Measurements from ENCODE around the gene HSPA9.

The HSPA9 gene

DNA sequence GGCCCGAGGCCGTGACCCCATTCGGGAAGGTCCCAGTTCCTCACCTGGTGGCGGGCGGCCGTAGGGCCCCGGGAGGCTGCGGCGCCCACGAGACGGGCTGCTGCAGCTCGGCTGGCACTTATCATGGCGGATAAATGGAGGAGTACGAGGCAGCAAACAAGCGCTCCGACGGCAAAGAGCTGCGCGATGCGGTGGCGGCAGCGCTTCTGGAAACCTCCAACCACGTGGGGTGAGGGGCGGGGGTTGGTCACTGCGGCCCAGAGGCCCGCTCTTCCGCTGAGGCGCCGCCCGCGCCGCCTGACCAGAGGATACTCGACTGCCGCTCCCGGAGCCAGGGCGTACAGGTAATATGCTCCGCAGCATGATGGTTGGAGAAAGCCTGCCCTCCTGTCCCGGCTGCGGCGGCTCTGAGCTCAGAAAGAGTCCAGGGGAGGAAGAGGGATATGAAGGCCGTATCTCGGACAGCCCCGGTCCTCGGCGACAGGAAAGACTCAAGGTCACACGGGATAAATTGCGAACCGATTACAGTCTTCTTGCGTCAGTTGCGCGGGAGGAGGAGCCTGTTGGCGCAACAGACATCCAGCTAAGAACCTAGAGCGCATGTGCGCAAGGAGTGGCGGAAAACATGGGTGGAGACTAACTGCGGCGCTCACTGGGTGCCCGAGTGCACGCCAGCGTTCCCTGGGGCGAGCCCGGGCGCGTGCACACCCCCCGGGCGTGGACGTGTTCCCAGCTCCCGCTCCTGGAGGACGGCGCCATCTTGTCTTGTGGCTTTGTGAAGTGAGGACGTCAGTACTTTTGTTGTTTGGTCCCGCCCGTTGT lies at the start of gene HSPA9:
Gene HSPA9, minus strand, starts transcription at position 208 of the 822 bp plus-strand sequence. Its CDS starts 83 bp downstream, at position 125.
- peak; percentile 97 to 98 for DNase-seq

DNA sequence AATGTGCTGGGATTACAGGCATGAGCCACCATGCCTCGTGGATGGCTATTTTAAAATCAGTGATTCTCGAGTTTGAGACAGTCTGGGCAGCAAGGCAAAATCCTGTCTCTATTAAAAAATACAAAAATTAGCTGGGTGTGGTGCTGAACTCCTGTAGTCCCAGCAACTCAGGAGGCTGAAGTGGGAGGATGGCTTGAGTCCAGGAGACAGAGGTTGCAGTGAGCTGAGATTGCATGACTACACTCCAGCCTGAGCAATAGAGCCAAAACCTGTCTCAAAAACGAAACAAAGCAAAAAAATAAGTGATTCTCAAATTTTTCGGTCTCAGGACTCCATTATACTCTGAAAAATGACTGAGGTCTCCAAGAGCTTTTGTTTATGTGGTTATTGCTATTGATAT lies 47.9 kb upstream of the HSPA9 start:
- DNase-seq, result no peak

- DNase-seq, result no peak
These were observed 46.9 kb upstream of the HSPA9 start for GRCh38 chr5:138622051-138622450.

DNA sequence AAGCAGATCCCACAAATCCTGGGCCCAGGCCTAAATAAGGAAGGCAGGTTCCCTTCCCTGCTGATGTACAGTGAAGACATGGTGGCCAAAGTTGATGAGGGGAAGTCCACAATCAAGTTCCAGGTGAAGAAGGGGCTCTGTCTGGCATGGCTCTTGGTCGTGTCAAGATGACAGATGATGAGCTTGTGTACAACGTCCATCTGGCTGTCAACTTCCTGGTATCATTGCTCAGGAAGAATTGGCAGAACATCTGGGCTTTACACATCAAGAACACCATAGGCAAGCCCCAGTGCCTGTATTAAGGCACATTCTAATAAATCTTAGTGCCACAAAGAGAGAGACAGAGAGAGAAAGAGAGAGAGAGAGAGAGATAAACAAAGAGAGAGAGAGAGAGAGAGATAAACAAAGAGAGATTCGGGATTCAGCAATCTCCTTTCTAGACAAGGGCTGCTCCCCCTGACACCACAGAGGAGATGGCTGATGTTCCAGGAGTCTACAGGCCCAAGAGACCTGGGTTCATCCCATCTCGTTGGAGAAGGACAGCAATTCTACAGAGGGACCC lies 45.5 kb upstream of the HSPA9 start:
- DNase-seq, result no peak

- DNase-seq, result no peak
These were observed 41.3 kb upstream of the HSPA9 start for GRCh38 chr5:138616508-138616907.

GRCh38 chr5:138615461-138615860 lies 40.3 kb upstream of the HSPA9 start:
- DNase-seq, result no peak

- no peak for DNase-seq
These were observed 36.5 kb upstream of the HSPA9 start for GRCh38 chr5:138611678-138612218.

GRCh38 chr5:138610918-138611677 lies 35.9 kb upstream of the HSPA9 start:
- no peak for DNase-seq

DNA sequence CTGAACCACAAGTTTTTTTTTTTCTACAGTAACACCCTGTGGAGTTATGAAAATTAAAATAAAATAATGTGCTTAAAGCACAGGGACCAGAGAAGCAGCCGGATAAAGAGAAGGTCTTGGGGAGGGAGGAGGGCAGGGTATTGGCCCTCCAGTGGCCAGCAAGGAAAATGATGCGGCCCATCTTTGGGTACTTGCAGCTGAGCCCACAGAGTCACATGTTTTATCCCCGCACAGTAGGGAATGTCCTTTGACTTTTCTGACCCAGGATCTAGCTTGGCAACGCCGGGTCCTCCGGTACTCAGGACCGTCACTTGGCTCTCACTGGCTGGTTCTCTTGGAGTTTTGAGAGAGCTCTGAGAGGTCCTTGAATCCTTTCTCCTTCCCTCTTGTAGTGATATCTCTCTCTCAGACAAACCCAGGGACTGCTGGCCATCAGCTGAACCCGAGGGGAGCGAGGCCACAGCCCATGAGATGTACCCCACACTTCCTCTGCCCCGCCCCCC lies 35.3 kb upstream of the HSPA9 start:
- no peak for DNase-seq

DNA sequence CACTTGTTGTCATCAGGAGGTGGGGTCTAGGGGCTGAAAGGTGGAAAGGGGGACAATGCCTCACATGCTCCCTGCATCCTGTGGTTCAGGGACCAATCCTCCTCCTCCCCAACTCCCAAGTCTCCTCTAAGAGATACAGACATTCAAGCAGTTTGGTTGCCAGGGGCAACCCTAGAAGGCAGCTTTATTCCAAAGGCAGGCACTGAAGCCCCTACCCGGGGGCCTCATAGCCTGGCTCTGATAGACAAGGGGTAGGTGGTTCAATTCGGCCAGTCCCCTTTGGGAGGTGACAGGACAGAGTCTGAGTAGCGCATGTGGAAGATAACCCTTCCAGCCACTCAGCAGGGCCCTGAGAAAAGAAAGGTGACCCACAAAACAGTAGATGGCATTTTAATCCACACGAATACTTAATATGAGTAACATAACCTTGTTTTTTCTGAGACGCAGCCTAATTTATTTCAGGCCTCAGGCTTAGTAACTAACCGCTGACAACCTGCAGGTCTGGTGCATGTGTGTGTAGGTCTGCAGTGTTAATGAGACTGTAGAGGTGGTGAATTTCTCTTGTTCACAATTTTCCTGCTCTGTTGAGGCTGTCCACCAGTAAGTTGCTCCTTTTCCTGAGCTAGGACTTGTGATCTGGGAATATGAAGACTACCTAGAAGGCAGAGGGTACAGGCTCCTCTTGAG lies 31.3 kb upstream of the HSPA9 start:
- no peak for DNase-seq

DNA sequence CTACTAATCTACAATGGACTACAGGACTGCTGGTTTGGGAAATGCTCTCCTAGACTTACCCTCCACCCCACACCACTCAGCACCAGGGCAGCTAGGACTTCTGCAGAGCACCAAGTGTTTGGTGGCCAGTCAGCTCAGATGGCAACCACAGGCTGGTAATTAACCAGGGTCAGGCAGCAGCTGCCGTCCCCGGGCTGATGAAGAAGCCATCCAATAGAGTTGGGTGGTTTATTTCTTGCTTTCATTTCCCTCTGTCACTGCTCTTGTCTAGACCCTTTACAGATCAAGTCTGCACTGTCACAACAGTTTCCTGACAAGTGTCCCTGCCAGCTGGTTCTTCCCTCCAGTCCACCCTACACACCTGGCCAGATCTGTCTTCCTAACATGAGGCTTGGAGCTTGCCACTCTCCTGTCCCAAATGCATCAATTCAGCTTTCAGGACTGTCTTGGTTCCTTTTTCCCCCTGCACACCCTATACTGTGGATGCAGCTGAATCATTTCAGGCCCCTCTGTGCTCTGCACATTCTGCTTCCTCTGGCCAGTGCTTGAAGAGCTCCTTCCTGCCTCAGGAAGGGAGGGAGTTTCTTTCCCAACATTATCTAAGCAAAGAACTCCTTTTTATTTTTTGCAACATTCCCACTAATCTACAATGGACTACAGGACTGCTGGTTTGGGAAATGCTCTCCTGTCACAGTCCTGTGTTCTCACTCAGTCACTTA lies 30.2 kb upstream of the HSPA9 start:
- no peak for DNase-seq

DNA sequence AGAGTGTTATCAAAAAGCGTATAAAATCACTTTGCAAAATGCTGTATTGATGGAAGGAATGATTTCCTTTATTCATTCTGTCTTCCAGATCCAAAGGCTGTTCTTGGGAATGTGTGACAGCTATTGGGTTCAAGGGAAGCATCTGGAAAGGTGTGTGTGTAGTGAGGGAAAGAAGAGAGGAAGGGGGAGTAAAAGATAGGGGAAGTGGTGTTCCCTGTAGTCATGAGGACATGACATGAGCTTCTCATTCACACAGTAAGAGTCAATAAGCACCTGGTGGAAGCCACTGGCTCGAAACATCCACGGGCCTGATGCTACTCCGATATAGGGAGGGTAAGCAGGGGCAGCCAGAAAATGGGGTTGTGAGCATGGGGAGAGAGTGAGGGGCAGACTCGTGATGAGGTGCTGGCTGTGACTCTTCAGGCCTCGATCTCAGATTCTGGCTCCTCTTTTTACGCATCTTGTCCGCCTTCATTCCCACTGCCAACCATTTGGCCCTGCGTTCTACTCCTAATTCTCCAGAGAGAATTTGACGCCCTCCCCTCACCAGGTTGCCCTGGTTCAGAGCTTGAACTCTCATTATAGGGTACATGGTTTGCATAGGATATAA lies 29.1 kb upstream of the HSPA9 start:
- DNase-seq, result no peak

GRCh38 chr5:138603249-138603920 lies 28.2 kb upstream of the HSPA9 start:
- DNase-seq, result no peak

GRCh38 chr5:138602371-138603000 lies 27.3 kb upstream of the HSPA9 start:
- DNase-seq, result no peak

- no peak for DNase-seq
These were observed 26.2 kb upstream of the HSPA9 start for GRCh38 chr5:138601444-138601843.

- no peak for DNase-seq
These were observed 25.2 kb upstream of the HSPA9 start for GRCh38 chr5:138600446-138600845.

DNA sequence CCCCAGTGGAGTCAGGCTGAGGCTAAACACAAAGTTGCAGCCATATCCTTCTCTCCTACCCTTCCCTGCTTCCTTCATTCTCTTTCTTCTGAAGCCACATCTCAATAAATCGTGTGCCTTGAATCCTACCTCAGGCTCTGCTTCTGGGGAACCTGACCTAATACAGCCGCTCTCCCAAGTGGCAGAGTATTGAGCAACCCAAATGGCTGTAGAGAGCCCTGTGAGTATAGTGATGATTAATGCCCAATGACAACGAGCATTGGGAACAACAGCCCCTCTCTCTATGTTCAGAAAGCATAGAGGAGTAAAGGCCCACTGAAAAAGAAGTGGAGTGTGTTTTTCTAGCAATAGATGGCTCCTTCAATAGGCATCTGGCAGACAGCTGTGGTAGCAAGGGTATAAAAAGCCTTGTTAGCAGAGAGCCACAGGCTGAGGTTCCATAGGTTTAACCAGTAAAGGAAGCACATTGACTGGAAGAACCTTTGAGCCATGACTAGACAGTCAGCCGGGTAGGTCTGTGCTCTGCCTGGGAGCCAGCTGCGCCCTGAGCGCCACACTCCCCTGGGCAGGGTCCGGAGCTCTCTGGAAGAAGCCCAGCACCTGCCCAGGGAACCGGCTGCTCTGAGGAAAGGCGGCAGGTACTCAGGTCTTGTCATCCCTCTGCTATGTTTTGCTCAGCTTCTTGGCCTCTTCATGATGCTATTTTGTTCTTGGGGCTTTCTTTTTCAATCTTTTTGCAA lies 22.6 kb upstream of the HSPA9 start:
- DNase-seq, result no peak

GRCh38 chr5:138596105-138596881 lies 21.1 kb upstream of the HSPA9 start:
- DNase-seq, result no peak

All from activated CD4-positive, alpha-beta T cell treated with anti-CD3 and anti-CD28 coated beads for 4 hours (primary cell).